T-cell (primary cell): ENCODE results near the gene ATP2C1. TPM values are rescaled to one million over a fixed set of nuclear protein-coding genes. Genes with fewer than 3 reads are reported as not detected.

Experiments used
- ATAC-seq, 4 experiments: fragments of 200-7000 bp in 3 of 4; fragments of 150-1000 bp in 1 of 4; cut with Tn5 transposase; replicated peaks in 1 of 4; 1 replicate in 3 of 4; 2 replicates in 1 of 4; pipeline ENCODE4 v1.10.0; 2021; ENCODE audit warnings: moderate library complexity in 3 of 4, mild to moderate bottlenecking in 2 of 4, moderate number of reproducible peaks in 1 of 4
- CTCF ChIA-PET, 2 donors: fragments of 300-600 bp; sonication (Branson Sonifier 250); formaldehyde crosslinking; loops; one replicate each; lab custom pipeline; 2022; ENCODE audit warnings: antibody characterized with exemption in 2 of 2; lab: Charles Lee
- POLR2A ChIA-PET, 2 donors: fragments of 300-600 bp; sonication (Branson Sonifier 250); formaldehyde crosslinking; loops; one replicate each; lab custom pipeline; 2022; ENCODE audit warnings: antibody characterized with exemption in 2 of 2; lab: Charles Lee
- DNase-seq, 35 experiments: peaks; one replicate each; pipeline versions ENCODE4 v3.0.0 to v3.0.0-alpha.2; 2013 to 2023
- H3K27ac ChIP-seq: one replicate; pipeline ENCODE4 v1.5.1; 2013; ENCODE audit warnings: low read length
- H3K27me3 ChIP-seq, 2 experiments: replicated peaks in 1 of 2; 1 replicate in 1 of 2; 2 replicates in 1 of 2; pipeline versions ENCODE4 v1.6.1 to v1.7.0; 2013; ENCODE audit warnings: low read length in 1 of 2, mixed read lengths in 1 of 2; ENCODE audit not compliant: control insufficient read depth in 2 of 2, insufficient read depth in 2 of 2; ENCODE audit errors: extremely low read depth in 1 of 2
- H3K36me3 ChIP-seq, 2 donors: 1 replicate in 1 of 2; 2 replicates in 1 of 2; pipeline versions ENCODE4 v1.6.1 to v1.7.0; 2013; ENCODE audit warnings: low read length in 1 of 2; ENCODE audit not compliant: control insufficient read depth in 2 of 2, insufficient read depth in 1 of 2; ENCODE audit errors: extremely low read depth in 1 of 2
- H3K4me1 ChIP-seq, 2 experiments: 1 replicate in 1 of 2; 2 replicates in 1 of 2; pipeline versions ENCODE4 v1.6.1 to v1.7.0; 2013; ENCODE audit warnings: low read length in 2 of 2, mixed read lengths in 1 of 2; ENCODE audit not compliant: insufficient read depth in 2 of 2, control insufficient read depth in 1 of 2; ENCODE audit errors: extremely low read depth in 1 of 2
- H3K4me3 ChIP-seq, 2 donors: 1 replicate in 1 of 2; 2 replicates in 1 of 2; pipeline versions ENCODE4 v1.5.1 to v1.7.0; 2013; ENCODE audit warnings: mild to moderate bottlenecking in 2 of 2, low read length in 1 of 2, moderate library complexity in 1 of 2; ENCODE audit not compliant: control insufficient read depth in 1 of 2; ENCODE audit errors: extremely low read depth in 1 of 2
- H3K9me3 ChIP-seq: 2 replicates; pipeline ENCODE4 v1.7.0; 2013
- H3K27ac Mint-ChIP-seq, 2 donors: one replicate each; pipeline ENCODE4 v1.8.0; 2020 to 2021; ENCODE audit warnings: mild to moderate bottlenecking in 2 of 2, mixed read lengths in 2 of 2
- H3K27me3 Mint-ChIP-seq, 2 donors: one replicate each; pipeline ENCODE4 v1.8.0; 2021 to 2022; ENCODE audit warnings: mixed read lengths in 2 of 2
- H3K36me3 Mint-ChIP-seq: one replicate; pipeline ENCODE4 v1.8.0; 2021; ENCODE audit warnings: mixed read lengths
- H3K4me1 Mint-ChIP-seq, 3 donors: one replicate each; pipeline ENCODE4 v1.8.0; 2020 to 2022; ENCODE audit warnings: mixed read lengths in 3 of 3, mild to moderate bottlenecking in 1 of 3
- H3K4me3 Mint-ChIP-seq, 3 donors: one replicate each; pipeline ENCODE4 v1.8.0; 2020 to 2022; ENCODE audit warnings: mild to moderate bottlenecking in 3 of 3, mixed read lengths in 3 of 3, moderate library complexity in 3 of 3
- H3K9me3 Mint-ChIP-seq, 3 donors: one replicate each; pipeline ENCODE4 v1.8.0; 2020 to 2022; ENCODE audit warnings: mixed read lengths in 3 of 3
- WGBS: methylation state at CpG from one replicate; pipeline ENCODE4 v1.1.5; 2013; ENCODE audit warnings: missing lambda C conversion rate; ENCODE audit not compliant: insufficient coverage; 5-methylcytosine and 5-hydroxymethylcytosine counted together
- total RNA-seq, 35 experiments: library from RNA in 6 of 35; stranded (reverse) in 6 of 35; fragments of 120-200 nt in 1 of 35; gene quantifications; one replicate each; pipeline versions ENCODE4 v1.2.1 to v1.2.4 and lab custom pipeline; 2013 to 2026

ATP2C1 gene
- total RNA-seq, 5 donors from 2014 or later (not counting 1 experiment from before 2014, with no cell fraction given): 36.4 to 60.1 (median 42.6) TPM

DNA sequence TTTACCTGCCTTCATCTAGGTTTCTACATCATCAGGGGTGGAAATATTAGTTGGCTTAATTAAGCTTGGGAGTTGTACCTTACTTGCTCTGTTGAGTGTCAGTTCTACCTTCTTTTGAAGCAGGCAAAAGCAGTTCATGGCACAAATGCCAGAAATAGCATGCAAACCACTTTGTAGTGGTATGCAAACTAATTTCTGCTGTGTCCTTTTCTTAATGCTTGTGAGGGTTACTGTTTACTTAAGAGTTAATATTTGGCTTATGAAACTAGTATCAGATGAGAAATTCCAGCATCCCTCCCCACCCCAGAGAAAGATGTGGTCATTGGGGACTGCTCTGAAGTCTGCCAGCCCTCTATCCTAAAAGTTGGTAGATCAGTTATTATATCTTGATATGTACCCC, 7.1 kb downstream of the ATP2C1 start:
- no peaks in the 10 kb centered on the region for H3K27me3 Mint-ChIP-seq
- no peaks in the 10 kb centered on the region for H3K9me3 Mint-ChIP-seq
- ChIA-PET CTCF (interaction anchor here in 1 of 2 donors (1.0 kb wide), 1 partner anchor 141 kb away, joined by 3 read pairs; no protein-coding TSS in a partner anchor), POLR2A (no interaction called here)
- peaks cover 69 to 81% (median 76%) of the 10 kb centered on the region in 3 donors for H3K4me1 Mint-ChIP-seq
- H3K27ac Mint-ChIP-seq: no peak overlapping the region
- Histone ChIP-seq H3K27ac (no peak overlapping the region), H3K27me3 (no peaks in the 10 kb centered on the region), H3K36me3 (no peaks in the 10 kb centered on the region), H3K4me1 (peaks cover 0 to 7% of the 10 kb centered on the region in 2 experiments), H3K4me3 (no peak overlapping the region), H3K9me3 (no peaks in the 10 kb centered on the region)
- DNase-seq: no peak
- H3K4me3 Mint-ChIP-seq: no peak overlapping the region
- no peak for ATAC-seq
- no peaks in the 10 kb centered on the region for H3K36me3 Mint-ChIP-seq

DNA sequence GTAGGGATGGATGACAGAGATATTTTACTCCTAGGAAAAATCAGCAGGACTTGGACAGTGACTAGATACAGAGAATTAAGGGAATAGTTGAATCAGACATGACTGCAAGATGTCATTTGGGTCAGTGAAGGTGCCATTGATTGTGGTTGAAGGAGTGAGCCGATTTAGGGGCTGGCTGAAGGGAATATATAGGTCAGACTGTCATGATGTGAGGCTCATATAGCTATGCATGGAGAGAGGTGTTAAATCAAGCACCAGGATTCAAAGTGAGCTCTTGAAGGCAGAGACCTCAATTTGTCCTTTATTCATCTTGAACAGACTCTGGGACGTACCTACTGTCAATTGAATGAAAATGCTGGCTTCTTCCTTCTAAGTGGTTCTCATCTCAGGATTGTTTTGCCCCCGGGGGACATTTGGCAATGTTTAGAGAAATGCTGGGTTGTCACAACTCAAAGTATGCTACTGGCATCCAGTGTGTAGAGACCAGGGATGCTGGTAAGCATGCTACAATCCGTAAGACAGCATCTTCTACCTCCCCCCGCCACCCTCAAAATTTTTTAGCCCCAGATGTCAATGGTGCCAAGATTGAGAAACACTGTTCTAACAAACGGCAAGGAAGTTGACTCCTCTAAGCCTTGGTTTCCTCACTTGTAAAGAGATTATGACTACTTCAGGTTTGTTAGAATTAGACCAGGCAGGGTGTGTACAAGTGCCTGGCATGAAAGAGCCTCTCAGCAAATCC, 7.8 kb downstream of the ATP2C1 start:
- Histone ChIP-seq H3K9me3 (no peaks in the 10 kb centered on the region), H3K27me3 (no peaks in the 10 kb centered on the region), H3K4me3 (no peak overlapping the region), H3K27ac (no peak overlapping the region), H3K36me3 (no peaks in the 10 kb centered on the region), H3K4me1 (peaks cover 0 to 6% of the 10 kb centered on the region in 2 experiments)
- ATAC-seq (no peak), DNase-seq (no peak)
- Mint-ChIP-seq H3K4me1 (peaks cover 69 to 81% (median 76%) of the 10 kb centered on the region in 3 donors), H3K4me3 (no peak overlapping the region), H3K27me3 (no peaks in the 10 kb centered on the region), H3K27ac (peak overlapping the region in 1 of 2 donors; percentile 16), H3K9me3 (no peaks in the 10 kb centered on the region), H3K36me3 (no peaks in the 10 kb centered on the region)
- 90% methylated on average over 2 of the region's 6 CpGs for WGBS
- POLR2A ChIA-PET: no interaction called here
- CTCF ChIA-PET: interaction anchor here in 1 of 2 donors (1.0 kb wide), 1 partner anchor 142 kb away, joined by 3 read pairs; no protein-coding TSS in a partner anchor

DNA sequence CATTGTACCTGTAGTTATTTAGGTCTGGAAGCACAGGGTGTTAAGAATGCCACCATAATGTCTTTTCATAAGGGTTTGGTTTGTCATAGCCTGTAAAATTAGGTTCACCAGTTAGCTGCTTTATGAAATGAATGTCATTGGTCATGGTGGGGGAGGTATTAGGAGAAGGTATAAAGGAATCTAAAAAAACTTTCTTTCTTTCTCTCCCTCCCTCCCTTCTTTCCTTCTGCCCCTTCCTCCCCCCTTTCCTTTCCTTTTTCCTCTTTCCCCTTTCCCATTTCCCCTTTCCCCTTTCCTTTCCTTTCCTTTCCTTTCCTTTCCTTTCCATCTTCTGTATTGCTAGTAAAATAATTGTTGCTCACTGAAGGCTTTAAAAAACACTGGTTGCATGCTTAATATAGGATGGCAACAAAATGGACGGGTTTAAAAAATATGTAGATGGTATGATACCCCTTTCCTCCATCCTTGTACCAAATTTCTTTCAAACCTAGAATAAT, 9.6 kb downstream of the ATP2C1 start:
- H3K4me1 Mint-ChIP-seq: peaks cover 75 to 83% (median 77%) of the 10 kb centered on the region in 3 donors
- no peaks in the 10 kb centered on the region for H3K27me3 ChIP-seq
- H3K27ac Mint-ChIP-seq: no peak overlapping the region
- H3K9me3 ChIP-seq: no peaks in the 10 kb centered on the region
- no peak for ATAC-seq
- ChIA-PET CTCF (no interaction called here), POLR2A (no interaction called here)
- no peak overlapping the region for H3K4me3 ChIP-seq
- no peak overlapping the region for H3K27ac ChIP-seq
- no peaks in the 10 kb centered on the region for H3K9me3 Mint-ChIP-seq
- H3K27me3 Mint-ChIP-seq: no peaks in the 10 kb centered on the region
- no peaks in the 10 kb centered on the region for H3K36me3 Mint-ChIP-seq
- DNase-seq: no peak
- no CpG with 5 or more reads among the region's 1 CpG for WGBS
- no peaks in the 10 kb centered on the region for H3K36me3 ChIP-seq
- peaks cover 0 to 10% of the 10 kb centered on the region in 2 experiments for H3K4me1 ChIP-seq
- no peak overlapping the region for H3K4me3 Mint-ChIP-seq

DNA sequence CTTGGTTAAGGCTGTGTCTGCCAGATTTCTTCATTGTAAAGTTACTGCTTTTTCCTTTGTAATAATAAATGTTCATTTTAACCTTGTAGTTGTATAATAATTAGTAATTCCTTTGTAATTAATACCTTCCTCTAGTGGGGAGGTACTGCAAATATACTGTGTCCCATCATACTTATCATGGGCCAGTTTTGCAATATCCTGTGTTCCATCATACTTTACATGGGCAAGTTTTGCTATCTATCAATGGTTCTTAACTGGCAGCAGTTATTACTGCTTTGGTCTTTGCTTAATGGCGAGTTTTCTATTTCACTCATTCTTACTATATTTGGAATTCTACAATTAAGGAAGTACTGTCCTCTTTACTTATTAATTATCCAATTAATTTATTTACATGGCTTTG, 10.6 kb downstream of the ATP2C1 start:
- CTCF ChIA-PET: no interaction called here
- peaks cover 75 to 77% (median 75%) of the 10 kb centered on the region in 3 donors for H3K4me1 Mint-ChIP-seq
- Histone ChIP-seq H3K4me1 (peaks cover 0 to 10% of the 10 kb centered on the region in 2 experiments), H3K9me3 (no peaks in the 10 kb centered on the region), H3K36me3 (no peaks in the 10 kb centered on the region), H3K4me3 (no peak overlapping the region), H3K27ac (no peak overlapping the region), H3K27me3 (no peaks in the 10 kb centered on the region)
- no peak overlapping the region for H3K4me3 Mint-ChIP-seq
- no peaks in the 10 kb centered on the region for H3K27me3 Mint-ChIP-seq
- ATAC-seq: no peak
- H3K27ac Mint-ChIP-seq: peak overlapping the region in 1 of 2 donors; percentile 46
- no peaks in the 10 kb centered on the region for H3K9me3 Mint-ChIP-seq
- no CpG with 5 or more reads among the region's 1 CpG for WGBS
- H3K36me3 Mint-ChIP-seq: no peaks in the 10 kb centered on the region
- DNase-seq: no peak
- POLR2A ChIA-PET: no interaction called here

DNA sequence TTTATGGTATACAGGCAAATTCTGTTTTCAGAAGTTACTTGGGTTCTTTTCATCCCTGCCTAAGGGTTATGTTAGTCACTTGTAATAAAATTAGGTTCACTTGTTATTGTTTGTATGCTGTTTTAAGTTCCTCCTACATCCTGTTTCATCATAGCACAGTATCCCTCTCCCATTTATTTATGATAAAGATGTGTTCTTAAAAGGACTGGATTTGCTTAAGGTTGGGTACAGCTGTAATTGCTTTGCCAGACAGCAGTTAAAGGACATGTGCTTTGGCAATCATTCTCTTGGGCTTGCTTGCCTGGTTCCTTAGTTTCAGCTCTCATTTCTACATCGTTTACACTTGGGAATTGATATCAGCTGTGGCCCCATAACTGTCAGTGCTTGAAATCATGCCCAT, 11.7 kb downstream of the ATP2C1 start:
- H3K36me3 ChIP-seq: no peaks in the 10 kb centered on the region
- no peaks in the 10 kb centered on the region for H3K27me3 Mint-ChIP-seq
- no peak overlapping the region for H3K4me3 ChIP-seq
- H3K9me3 Mint-ChIP-seq: no peaks in the 10 kb centered on the region
- H3K4me3 Mint-ChIP-seq: no peak overlapping the region
- H3K27ac Mint-ChIP-seq: peak overlapping the region in 1 of 2 donors; percentile 37
- ATAC-seq: no peak
- no peaks in the 10 kb centered on the region for H3K9me3 ChIP-seq
- H3K27ac ChIP-seq: no peak overlapping the region
- WGBS: 71% methylated on average over 1 of the region's 1 CpG
- CTCF ChIA-PET: interaction anchor here in 1 of 2 donors (0.6 kb wide), 1 partner anchor 334 kb away, joined by 7 read pairs; no protein-coding TSS in a partner anchor
- no peaks in the 10 kb centered on the region for H3K36me3 Mint-ChIP-seq
- POLR2A ChIA-PET: interaction anchor here in 1 of 2 donors (0.8 kb wide), 1 partner anchor 11 kb away, joined by 3 read pairs; no protein-coding TSS in a partner anchor
- peaks cover 0 to 10% of the 10 kb centered on the region in 2 experiments for H3K4me1 ChIP-seq
- H3K27me3 ChIP-seq: no peaks in the 10 kb centered on the region
- DNase-seq: no peak
- peaks cover 68 to 77% (median 75%) of the 10 kb centered on the region in 3 donors for H3K4me1 Mint-ChIP-seq

DNA sequence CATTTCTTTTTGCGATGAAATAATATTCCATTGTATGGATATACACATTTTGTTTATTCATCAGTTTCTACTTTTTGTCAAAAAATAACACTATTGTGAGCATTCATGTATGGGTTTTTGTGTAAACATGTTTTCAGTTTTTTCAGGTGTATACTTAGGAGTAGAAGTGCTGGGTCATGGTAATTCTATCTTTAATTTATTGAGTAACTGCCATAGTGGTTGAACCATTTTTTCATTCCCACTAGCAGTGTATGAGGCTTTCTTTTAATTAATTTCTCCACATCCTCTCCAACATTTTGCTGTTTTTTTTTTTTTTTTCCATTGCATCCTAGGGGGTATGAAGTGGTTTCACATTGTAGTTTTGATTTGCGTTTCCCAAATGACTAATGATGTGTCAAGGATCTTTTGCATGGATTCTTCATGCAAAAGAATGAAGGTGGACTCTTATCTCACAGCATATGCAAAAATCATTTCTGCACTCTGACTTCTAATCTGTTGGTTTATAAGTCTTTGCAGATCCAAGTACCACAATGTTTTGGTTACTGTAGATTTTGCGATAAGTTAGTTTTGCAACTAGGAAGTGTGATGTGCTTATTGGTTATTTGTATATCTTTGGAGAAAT, 12.6 kb downstream of the ATP2C1 start:
- no peaks in the 10 kb centered on the region for H3K27me3 ChIP-seq
- H3K4me3 Mint-ChIP-seq: no peak overlapping the region
- WGBS: no CpG with 5 or more reads among the region's 3 CpGs
- ATAC-seq (no peak), DNase-seq (no peak)
- H3K9me3 Mint-ChIP-seq: peaks cover 0 to 2% (median 0%) of the 10 kb centered on the region in 3 donors
- H3K4me3 ChIP-seq: no peak overlapping the region
- H3K27ac Mint-ChIP-seq: peak overlapping the region; percentile 62 to 89
- no peak overlapping the region for H3K27ac ChIP-seq
- H3K4me1 ChIP-seq: peaks cover 0 to 8% of the 10 kb centered on the region in 2 experiments
- no peaks in the 10 kb centered on the region for H3K27me3 Mint-ChIP-seq
- no peaks in the 10 kb centered on the region for H3K9me3 ChIP-seq
- CTCF ChIA-PET: interaction anchor here in 1 of 2 donors (0.6 kb wide), 1 partner anchor 335 kb away, joined by 7 read pairs; no protein-coding TSS in a partner anchor
- peaks cover 59 to 69% (median 66%) of the 10 kb centered on the region in 3 donors for H3K4me1 Mint-ChIP-seq
- POLR2A ChIA-PET: interaction anchor here in 1 of 2 donors (0.8 kb wide), 1 partner anchor 12 kb away, joined by 3 read pairs; no protein-coding TSS in a partner anchor
- no peaks in the 10 kb centered on the region for H3K36me3 Mint-ChIP-seq
- no peaks in the 10 kb centered on the region for H3K36me3 ChIP-seq
